HS-27A (cell line): ENCODE measurements around the gene DDX31.

ENCODE experiments used
- DNase-seq: peaks from one replicate; pipeline ENCODE4 v3.0.0-alpha.2; 2012; ENCODE audit warnings: low read depth, missing footprints

DDX31 gene

GRCh38 chr9:132632413-132633129, 37.2 kb downstream of the DDX31 start:
- no peak for DNase-seq

GRCh38 chr9:132631685-132632084, 38.1 kb downstream of the DDX31 start:
- no peak for DNase-seq

GRCh38 chr9:132631280-132631679, 38.5 kb downstream of the DDX31 start:
- DNase-seq, result no peak

GRCh38 chr9:132630811-132631210, 39.0 kb downstream of the DDX31 start:
- no peak for DNase-seq

- DNase-seq, result no peak
These were observed 39.7 kb downstream of the DDX31 start for GRCh38 chr9:132630116-132630515.

- no peak for DNase-seq
These were observed 41.0 kb downstream of the DDX31 start for GRCh38 chr9:132628746-132629145.

- no peak for DNase-seq
These were observed 42.2 kb downstream of the DDX31 start for GRCh38 chr9:132627594-132627993.

GRCh38 chr9:132627106-132627505, 42.7 kb downstream of the DDX31 start:
- no peak for DNase-seq

- DNase-seq, result no peak
These were observed 43.5 kb downstream of the DDX31 start for GRCh38 chr9:132626285-132626684.

GRCh38 chr9:132622159-132622558, 47.6 kb downstream of the DDX31 start:
- DNase-seq, result no peak

- DNase-seq, result no peak
These were observed 53.1 kb downstream of the DDX31 start for GRCh38 chr9:132616725-132617124.

- no peak for DNase-seq
These were observed 54.0 kb downstream of the DDX31 start for GRCh38 chr9:132615774-132616173.

- DNase-seq, result no peak
These were observed 55.5 kb downstream of the DDX31 start for GRCh38 chr9:132614324-132614723.

GRCh38 chr9:132610661-132611060, 59.1 kb downstream of the DDX31 start:
- DNase-seq, result no peak

- peak; percentile 36 for DNase-seq
These were observed 60.0 kb downstream of the DDX31 start for GRCh38 chr9:132609829-132610228.

- DNase-seq, result no peak
These were observed 60.6 kb downstream of the DDX31 start for GRCh38 chr9:132609184-132609583.

GRCh38 chr9:132606066-132606465, 63.7 kb downstream of the DDX31 start:
- no peak for DNase-seq

- DNase-seq, result no peak
These were observed 64.4 kb downstream of the DDX31 start for GRCh38 chr9:132605387-132605786.

GRCh38 chr9:132602207-132602606, 67.6 kb downstream of the DDX31 start:
- no peak for DNase-seq

- DNase-seq, result no peak
These were observed 69.3 kb downstream of the DDX31 start for GRCh38 chr9:132600326-132600984.

GRCh38 chr9:132597073-132597775, 72.6 kb downstream of the DDX31 start:
- no peak for DNase-seq

GRCh38 chr9:132596200-132596599, 73.6 kb downstream of the DDX31 start:
- DNase-seq, result no peak

- no peak for DNase-seq
These were observed 74.5 kb downstream of the DDX31 start for GRCh38 chr9:132595319-132595718.
